Right lung (tissue), 5 donors: ENCODE measurements around the gene CLPTM1L. TPM values are rescaled to one million over a fixed set of nuclear protein-coding genes. Genes with fewer than 3 reads are reported as not detected.
"Not testable (repeated sequence)": the region's sequence is repeated elsewhere in the genome, so short reads cannot be mapped to it uniquely, and the experiment has no call there.

ENCODE experiments used
- DNase-seq, 2 donors: peaks; one replicate each; pipeline ENCODE4 v3.0.0-alpha.2; 2013
- polyA plus RNA-seq, 5 donors: library from polyadenylated mRNA; unstranded; fragments of 120-200 nt; gene quantifications; one replicate each; pipeline versions ENCODE4 v1.2.1 to v1.2.3, GENCODE V29; 2013; ENCODE audit warnings: inconsistent platforms in 1 of 5, low replicate concordance in 1 of 5; ENCODE audit not compliant: insufficient read length in 5 of 5, insufficient read depth in 1 of 5

CLPTM1L gene
- polyA plus RNA-seq, 5 donors = 81.2 to 109 (median 84.6) TPM

DNA sequence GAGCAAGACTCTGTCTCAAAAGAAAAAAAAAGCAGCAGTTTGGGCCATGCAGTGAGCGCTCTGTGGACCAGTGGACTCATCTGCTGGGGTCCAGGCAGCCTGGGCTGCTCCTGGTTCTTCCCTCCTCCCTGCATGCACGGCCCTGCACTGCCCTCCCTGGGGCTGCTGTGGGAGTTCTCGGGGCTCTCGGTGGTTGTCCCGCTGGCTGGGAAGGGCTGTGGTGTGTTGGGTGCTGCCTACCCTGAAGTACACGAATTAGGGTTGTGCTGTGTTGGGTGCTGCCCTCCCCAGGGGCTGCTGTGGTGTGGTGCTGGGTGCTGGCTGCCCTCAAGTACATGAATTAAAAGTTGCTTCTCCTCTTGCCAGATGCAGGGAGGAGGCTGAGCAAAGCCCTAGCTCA lies 18.3 kb upstream of the CLPTM1L start:
- DNase-seq = no peak

DNA sequence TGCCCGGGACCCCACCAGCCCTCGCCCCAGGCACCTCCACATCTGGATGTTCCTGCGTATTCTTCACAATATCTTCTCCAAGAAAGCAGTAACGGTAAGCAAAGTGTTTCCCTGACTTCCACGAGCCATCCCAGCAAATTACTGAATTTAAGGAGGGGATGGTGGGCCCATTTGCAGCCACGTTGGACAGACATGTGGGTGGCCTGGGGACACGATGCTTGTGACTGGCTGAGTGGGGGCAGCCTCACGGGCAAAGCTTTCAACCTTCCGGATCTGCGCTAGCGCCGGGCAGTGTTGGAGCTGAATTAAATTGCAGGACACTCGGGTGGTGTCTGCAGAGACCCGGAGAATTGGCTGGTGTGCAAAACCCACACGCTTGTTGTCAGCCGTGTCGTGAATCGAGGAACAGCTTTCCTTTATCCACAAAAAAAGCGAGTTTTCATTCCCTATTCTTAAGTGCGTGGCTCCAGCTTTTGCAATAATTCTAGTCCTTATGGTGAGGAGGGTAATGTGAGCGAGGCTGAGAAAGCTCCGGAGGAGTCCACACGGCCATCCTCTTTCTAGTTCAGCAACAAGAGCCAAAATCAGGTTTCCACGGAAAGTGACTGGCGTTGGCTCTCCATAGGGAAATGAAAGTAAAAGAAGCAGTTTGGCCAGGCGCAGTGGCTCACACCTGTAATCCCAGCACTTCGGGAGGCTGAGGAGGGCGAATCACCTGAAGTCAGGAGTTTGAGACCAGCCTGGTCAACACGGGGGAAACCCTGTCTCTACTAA lies 17.5 kb upstream of the CLPTM1L start:
- no peak for DNase-seq

DNA sequence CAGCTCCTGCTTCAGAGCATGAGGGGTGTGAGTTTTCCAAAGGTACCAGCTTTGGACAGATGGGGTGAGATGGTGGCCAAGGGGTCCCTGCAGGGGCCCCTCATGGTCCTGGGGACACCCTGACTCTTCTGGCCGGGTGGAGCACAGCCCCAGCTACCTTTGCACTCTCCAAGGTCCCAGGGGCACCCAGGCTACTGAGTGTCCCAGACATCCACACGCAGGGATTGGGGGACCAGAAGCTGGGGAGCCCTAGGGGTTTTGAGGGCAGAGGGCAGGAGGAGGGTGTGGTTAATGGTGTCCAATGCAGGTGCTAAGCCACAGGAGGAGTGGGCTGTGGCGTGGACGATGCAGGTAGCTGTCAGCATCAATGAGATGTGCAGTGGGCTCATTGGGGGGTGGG lies 16.0 kb upstream of the CLPTM1L start:
- DNase-seq = no peak

DNA sequence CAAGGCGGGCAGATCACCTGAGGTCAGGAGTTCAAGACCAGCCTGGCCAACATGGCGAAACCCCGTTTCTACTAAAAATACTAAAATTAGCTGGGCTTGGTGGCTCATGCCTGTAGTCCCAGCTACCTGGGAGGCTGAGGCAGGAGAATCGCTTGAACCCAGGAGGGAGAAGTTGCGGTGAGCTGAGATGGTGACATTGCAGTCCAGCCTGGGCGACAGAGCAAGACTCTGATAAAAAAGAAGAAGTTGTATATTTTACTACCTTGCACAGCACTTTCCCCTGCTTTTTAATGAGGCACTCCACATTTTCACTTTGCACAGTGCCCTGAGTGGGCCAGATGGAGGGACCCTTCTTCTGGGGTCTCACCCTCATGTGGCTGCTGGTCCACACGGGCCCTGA lies 15.5 kb upstream of the CLPTM1L start:
- not testable (repeated sequence) for DNase-seq

DNA sequence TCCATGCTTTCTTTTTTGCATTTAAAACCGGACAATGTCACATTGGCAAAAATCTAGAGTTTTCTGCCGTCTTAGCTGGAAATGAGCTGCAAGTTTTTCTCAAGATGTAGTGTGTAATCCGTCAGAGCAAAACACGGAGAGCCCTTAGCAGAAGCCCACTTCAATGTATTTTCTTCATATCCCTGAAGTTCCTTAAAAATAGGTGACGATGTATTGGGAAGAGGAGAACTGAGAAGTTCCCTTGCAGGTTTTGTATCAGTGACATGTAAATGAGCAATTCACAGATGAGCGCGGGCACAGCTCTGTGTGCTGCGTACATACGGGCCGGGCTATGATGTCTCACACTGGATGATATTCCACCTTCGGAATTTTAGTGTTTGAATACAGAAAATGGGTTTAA lies 14.8 kb upstream of the CLPTM1L start:
- DNase-seq = no peak

DNA sequence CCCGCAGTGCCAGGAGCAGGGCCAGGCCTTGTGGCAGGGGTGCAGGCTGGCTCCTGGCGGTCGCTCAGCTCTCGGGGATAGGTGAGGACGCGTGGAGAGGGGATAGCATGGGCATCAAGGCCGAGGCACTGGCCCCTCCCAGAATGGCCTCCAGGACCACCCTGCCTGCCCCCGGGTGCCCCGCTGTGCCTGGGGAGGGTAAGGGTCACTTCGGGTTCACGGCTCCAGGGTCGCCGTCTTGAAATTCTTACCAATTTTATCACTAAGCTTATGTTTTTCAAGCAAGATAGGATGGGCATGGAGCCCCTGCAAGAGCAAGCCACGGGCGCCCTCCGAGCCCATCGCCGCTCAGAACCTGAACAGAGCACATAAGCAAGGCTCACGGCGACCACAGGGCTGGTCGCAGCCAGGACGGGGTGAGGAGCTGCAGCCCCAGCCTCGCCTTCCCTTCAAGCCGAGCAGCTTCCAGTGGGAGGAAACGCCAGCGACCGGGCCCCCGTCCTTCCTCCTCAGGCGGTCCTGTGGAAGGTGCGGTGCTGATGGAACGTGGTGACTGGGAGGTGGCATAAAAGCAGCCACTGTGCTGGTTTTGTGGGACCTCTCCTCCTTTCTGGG lies 14.2 kb upstream of the CLPTM1L start:
- DNase-seq = no peak

DNA sequence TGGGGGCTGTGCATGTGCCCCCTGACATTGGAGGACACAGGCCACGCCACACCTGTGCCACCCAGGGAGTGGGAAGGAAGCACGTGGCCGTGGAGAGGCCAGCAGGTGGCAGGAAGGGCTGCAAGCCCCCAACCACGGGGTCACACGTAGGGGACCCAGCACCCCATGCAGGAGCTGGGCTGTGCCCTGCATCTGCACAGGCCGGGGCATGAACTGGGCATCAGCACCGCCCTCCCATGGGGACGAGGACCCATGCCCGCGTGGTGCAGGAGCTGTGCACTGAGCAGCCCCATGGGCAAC lies 13.8 kb upstream of the CLPTM1L start:
- DNase-seq = no peak

DNA sequence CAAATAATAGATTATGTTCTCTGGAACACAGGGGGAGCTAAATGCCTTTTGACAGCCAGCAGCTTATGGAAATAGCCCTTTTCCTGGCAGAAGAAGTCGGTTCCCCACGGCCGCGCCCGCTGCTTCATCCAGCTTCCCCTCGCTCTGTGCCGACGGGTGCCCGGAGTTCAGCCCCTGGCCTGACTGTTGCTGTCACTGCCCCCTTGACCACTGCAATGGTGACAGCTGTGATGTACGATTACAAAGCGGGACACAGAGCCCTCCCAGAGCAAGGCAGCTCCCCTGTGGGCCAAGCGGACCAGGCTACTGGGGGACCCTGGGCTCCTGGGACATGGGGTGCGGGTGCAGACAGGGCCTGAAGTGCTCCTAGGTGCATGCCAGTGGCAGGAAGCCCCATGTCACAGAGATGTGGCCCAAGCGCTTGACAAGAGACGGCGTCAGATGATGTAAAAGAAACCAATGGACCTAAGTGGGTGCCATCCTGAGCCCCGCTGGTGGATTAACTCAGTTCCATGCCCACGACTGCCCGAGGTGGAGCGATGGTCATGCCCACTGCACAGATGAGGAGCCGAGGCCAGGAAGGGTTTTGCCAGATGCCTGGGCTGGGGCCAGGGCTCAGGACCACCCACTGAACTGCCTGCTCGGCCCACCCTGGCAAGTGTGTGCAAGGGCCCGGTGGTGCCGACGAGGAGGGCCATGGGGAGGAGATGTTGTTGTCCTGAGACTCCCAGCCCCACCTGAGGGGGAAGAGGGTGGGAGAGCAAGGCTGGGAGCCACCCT lies 13.2 kb upstream of the CLPTM1L start:
- no peak for DNase-seq

DNA sequence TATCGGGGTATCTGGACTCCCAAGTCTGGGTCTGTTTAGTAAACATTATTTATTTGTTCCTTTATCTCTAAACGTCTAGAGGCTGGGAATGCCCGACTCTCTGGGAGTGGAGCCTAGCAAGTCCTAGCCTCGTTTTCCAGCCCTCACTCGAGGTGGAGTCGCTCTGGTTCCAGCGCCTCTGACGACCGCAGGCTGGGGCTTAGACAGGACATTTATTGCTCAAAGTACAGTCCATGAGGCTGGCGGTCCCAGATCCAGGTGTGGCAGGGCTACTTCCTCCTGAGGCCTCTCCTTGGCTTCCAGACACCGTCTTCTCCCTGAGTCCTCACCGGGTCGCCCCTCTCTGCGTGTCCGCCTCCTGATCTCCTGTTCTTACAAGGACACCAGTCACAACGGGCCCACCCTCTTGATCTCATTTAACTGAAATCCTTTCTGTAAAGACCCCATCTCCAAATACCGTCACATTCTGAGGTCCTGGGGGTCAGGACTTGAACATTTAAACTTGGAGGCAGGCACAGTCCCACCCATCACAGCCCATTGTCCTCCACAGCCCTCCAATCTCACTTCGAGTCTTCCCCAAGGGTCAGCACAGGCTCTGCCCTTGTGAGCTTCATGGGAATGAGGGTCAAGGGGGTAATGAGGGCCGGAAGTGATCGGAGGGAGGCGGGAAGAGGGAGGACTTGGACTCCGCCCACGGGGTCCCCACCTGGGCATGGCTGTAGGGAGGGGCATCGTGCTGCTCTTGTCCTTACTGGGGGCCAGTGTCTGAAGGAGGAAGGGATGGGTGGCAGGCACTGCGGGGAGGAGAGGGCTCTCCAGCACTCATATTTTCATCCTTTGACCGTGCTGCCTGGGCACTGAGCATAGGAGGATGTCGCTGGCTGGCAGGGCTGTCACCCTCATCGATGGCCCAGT lies 12.2 kb upstream of the CLPTM1L start:
- DNase-seq = no peak

DNA sequence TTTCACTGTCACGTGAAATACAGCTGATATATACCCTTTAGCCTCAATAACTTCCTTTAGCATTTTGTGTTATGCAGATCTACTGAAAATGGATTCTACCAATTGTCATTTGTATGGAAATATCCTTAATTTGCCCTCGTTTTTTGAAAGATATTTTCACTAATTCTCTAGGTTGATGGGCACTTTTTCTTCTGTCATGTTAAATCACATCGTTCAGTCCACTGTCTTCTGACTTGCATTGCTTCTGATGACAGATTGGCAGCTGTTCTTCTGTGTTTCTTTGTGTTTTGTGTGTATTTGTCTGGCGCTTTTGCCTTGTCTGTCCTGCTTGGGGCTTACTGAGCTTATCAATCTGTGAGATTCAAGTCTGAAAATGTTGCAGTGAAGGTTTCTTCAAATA lies 9.7 kb upstream of the CLPTM1L start:
- DNase-seq = no peak

DNA sequence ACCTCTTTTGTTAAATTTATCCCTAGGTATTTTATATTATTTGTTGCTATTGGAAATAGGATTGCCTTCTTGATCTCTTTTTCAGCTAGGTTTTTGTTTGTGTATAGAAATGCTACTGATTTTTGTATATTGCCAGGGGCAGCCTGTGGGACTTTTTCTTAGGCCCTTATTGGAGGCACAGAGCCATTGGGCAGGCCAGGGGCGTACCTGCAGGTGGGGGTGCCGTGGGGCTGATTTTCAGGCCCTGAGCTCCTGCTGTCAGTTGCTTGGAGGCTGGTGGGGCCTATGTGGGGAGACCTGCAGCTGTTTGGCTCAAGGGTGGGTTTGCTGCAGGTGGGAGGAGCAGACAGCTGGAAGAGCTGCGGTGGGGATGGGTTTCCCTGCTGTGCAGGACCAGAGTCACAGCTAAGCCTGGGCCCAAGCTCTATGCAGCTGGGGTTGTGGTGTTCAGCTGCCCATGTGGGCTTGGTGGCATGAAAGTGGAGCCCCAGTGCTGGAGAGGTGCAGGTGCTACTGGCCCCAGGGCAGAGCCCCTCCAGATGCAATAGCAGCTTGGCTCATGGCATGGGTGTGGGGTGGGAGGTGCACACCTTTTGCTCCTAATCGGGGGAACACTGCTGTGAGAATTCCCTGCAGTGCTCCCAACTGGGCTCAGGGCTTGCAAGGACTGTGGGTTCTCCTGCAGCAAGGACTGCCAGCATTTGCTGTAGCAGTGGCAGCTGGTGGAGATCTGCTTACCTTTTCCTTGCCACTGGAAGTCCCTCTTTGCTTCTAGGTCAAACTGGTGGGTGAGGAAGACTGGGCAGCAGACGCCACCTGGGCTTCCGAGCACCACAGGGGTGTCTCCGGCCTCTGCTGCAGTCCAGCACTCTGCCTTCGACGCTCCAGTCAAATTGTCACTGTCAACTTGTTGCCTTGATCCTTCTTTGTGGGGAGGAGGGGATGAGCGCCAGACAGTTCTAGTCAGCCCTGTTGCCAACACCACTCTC lies 7.6 kb upstream of the CLPTM1L start:
- no peak for DNase-seq

DNA sequence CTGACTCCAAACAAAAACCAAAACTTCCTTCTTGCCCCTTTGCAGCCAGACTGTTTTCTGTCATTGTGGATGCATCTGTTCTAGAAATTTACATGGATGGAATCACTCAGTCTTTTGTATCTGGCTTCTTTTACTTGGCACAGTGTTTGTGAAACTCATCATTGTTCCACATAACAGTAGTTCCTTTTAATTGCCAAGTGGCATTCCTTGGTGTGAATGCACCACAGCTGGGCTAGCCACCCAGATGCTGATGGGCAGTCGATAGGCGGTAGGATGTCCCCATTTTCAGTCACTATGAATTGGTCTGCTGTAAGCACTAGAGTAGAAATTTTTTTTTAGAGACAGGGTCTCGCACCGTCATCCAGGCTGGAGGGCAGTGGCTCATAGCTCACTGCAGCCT lies 6.3 kb upstream of the CLPTM1L start:
- DNase-seq = no peak

DNA sequence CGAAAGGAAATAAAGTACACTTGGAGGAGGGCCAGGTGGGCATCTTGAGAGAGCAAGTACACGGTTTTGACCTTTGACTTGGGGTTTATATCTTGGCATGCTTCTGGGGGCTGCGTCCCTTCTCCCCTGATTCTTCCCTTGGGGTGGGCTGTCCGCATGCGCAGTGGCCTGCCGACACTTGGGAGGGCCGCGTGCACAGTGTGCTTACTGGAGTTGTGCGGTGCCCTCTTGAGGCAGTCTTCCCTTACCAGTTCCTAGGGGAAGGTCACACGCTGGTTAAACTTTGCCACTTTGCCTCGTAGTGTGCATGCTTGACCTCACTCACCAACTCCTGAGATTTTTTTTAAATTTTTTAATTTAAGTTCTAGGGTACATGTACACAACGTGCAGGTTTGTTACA lies 4.3 kb upstream of the CLPTM1L start:
- DNase-seq = no peak

DNA sequence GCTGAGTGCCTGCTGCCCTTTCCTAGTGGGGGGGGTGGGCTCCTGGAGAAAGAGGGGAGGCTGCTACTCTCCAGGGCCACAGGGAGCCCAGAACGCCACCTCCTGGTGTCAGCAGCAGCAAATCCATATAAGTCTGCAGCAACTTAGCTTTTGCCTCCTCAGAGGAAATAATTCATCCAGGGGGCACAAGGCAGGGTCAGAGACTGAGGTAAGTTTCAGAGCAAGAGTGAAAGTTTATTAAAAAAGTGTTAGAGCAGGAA lies 4.0 kb upstream of the CLPTM1L start:
- no peak for DNase-seq

DNA sequence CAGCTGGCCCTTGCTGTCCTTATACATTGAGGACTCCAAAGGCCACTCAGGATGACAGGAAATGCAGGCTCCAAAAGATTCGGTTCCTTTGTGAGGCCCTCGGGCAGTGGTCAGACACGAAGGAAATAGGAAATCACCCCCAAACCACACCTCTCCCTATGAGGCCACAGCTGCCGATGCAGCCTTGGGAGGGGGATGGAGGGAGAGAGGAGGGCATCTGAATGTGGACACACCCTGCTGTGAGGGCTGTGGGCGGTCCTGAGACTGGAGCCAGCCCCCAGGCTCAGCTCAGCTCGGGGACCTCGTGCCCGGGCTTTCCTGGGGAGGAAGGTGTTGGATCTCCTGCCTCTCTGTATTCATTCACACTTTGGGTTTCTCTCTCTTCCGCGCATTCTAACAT lies 2.7 kb upstream of the CLPTM1L start:
- no peak for DNase-seq

DNA sequence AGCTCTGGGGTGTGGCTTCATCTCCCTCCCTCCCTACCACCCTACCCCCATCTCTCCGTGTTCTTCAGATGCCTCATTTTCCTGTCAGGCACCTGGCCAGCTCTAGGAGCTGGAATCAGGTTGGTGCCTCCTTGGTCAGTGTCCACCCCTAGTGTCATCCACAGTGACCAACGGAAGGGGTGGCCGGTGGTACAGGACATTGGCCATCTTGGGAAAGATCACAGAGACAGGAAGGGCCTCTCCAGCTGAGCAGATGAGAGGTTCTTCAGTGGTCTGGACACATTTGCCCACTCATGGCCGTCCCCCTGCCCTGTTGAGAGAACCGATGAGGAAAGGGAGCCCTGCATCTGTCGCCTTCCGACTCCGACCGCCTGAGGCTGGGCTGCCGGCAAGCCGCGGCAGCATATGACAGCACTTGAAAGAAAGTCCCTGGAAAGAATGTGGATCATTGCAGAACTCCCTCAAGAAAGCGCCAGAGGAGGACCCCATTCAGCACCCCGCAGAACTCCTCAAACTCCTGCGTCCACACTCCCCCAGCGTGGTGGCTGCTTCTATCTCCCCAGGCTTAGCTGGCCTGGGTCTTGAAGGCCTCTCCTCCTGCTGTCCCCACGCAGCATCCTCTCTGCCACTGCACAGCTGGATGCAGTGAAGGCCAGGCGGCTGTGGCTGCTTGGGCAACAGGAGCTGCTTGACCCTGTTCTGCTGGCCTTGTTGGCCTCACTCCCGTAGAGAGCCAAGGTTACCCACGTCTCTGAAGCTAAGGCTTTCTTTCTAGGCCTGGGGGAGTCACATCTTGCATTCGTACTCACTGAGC lies 1.9 kb upstream of the CLPTM1L start:
- no peak for DNase-seq

DNA sequence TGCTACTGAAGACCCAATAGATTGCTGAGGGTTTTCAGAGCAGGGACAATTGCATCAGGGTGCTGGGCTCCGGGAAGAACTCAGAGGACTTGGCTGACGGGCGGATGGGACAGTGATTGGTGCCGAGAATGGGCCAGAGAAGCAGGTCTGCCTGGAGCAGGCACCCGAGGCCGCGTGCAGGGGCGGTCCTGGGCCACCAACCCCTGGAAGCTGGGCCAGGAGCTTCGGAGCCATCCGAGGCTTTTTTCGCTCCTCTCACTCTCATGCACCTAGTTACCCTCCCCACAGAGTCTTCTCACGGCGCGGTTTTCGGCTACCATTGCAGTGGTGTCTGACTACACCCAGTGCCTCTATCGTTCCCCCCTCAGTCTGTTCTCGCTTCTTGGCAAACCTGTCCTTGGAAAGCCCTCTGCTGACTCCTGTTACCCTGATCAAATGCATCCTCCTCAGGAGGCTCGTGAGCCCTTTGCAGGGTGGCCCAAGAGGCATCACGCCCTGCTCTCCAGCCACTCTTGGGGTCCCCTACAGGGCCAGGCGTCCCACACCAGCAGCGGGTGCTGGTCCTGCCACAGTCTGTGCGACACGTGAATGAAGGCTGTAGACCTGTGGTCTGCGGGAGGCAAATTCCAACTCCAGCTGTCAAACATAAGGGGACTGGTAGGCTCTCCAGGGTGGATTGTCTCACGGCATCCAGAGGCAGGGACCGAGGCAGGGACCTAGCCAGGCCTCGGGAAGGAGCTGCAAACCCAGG lies 1.2 kb upstream of the CLPTM1L start:
- no peak for DNase-seq

DNA sequence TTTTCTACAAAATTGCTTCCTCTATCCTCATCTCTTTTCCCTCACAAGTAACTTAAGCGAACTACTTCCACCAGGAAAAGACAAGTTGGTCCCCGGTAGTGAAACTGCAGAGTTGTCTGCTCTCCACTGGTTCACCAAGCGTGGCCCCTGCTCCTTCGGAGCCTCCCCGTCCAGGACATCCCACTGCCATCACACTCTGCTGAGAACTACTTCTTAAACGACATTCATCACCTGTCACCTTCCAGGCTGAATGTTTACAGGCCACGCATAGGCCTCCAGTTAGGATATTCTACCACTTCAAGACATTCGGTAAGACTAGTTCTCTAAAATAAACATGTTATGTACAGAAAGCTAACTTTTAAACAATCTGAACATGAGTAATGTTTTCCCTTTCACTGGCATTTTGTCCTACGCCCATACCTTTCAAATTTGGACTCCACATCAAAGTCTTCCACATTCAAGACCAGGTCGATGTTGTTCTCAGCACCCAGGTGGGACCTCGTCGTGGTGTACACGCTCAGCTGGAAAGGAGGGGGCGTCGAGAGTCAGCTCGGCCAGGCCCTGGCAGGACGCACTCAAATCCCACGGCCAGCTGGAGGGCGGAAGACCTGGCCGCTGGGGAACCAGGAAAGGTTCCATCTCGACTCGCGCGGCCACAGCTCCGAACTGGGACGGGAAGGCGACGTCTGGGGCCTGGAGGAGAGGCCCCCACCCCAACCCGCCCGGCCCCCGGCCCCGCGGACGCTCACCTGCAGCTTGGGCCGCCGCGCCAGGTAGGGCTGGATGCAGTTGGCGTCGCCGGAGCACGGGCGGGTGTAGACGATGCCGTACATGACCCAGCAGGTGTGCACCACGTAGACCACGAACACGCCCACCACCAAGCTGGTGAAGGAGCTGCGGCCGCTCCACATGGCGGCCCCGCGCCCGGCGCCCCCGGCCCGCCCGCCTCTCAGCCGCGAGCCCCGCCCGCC lies 683 bp downstream of the CLPTM1L start:
- DNase-seq = no peak
